Measurements from ENCODE around the gene TBC1D14.
"Not testable (repeated sequence)": the region's sequence is repeated elsewhere in the genome, so short reads cannot be mapped to it uniquely, and the experiment has no call there.

The TBC1D14 gene

GRCh38 chr4:6974138-6974848 is 64.7 kb downstream of the TBC1D14 start:
- DNase-seq: peak; percentile 49 to 75 (median 70)

GRCh38 chr4:6977846-6978245 is 68.2 kb downstream of the TBC1D14 start:
- not testable (repeated sequence) for DNase-seq

- DNase-seq: no peak
Measured at GRCh38 chr4:6983544-6984142, 74.0 kb downstream of the TBC1D14 start.

GRCh38 chr4:6984612-6985425 is 75.2 kb downstream of the TBC1D14 start:
- peak in 1 of 6 experiments; percentile 1 for DNase-seq

GRCh38 chr4:6986072-6986780 is 76.6 kb downstream of the TBC1D14 start:
- no peak for DNase-seq

- DNase-seq: peak; percentile 92 to 95 (median 92)
Measured at GRCh38 chr4:6986781-6987587, 77.4 kb downstream of the TBC1D14 start.

GRCh38 chr4:6987588-6987961 is 77.9 kb downstream of the TBC1D14 start:
- no peak for DNase-seq

- no peak for DNase-seq
Measured at GRCh38 chr4:6988016-6988715, 78.5 kb downstream of the TBC1D14 start.

GRCh38 chr4:6989331-6989923 is 79.8 kb downstream of the TBC1D14 start:
- DNase-seq: no peak

- DNase-seq: no peak
Measured at GRCh38 chr4:6990661-6991060, 81.0 kb downstream of the TBC1D14 start.

- DNase-seq: no peak
Measured at GRCh38 chr4:6991249-6991648, 81.6 kb downstream of the TBC1D14 start.

- DNase-seq: no peak
Measured at GRCh38 chr4:6991771-6992557, 82.3 kb downstream of the TBC1D14 start.

- DNase-seq: no peak
Measured at GRCh38 chr4:6992728-6993677, 83.4 kb downstream of the TBC1D14 start.

- DNase-seq: no peak
Measured at GRCh38 chr4:6996481-6996880, 86.9 kb downstream of the TBC1D14 start.

GRCh38 chr4:6999172-7000086 is 89.8 kb downstream of the TBC1D14 start:
- no peak for DNase-seq

GRCh38 chr4:7000421-7001176 is 91.0 kb downstream of the TBC1D14 start:
- DNase-seq: no peak

- DNase-seq: no peak
Measured at GRCh38 chr4:7001271-7001670, 91.6 kb downstream of the TBC1D14 start.

Measured in stimulated activated naive CD4-positive, alpha-beta T cell (primary cell).